AG10803 (cell line): ENCODE measurements around the gene PCF11.
"Not testable (repeated sequence)": the region's sequence is repeated elsewhere in the genome, so short reads cannot be mapped to it uniquely, and the experiment has no call there.

Source experiments
- DNase-seq: peaks from one replicate; pipeline ENCODE4 v3.0.0; 2010; ENCODE audit warnings: low read depth
- H3K4me3 ChIP-seq: 2 replicates; pipeline ENCODE4 v1.5.1; 2011; ENCODE audit warnings: mild to moderate bottlenecking, low read length, control low read depth
- CTCF ChIP-seq: conservative IDR thresholded peaks from 2 replicates; pipeline ENCODE4 v1.5.1; 2011; ENCODE audit warnings: mild to moderate bottlenecking, low read length, control low read depth, inconsistent platforms

The PCF11 gene

GRCh38 chr11:83120327-83120726 is 36.6 kb upstream of the PCF11 start:
- no peak overlapping the region for H3K4me3 ChIP-seq
- TF ChIP-seq CTCF, result no peak
- DNase-seq, result peak; percentile 56

GRCh38 chr11:83122050-83122449 is 34.9 kb upstream of the PCF11 start:
- TF ChIP-seq CTCF, result no peak
- peak; percentile 17 for DNase-seq

GRCh38 chr11:83122766-83123165 is 34.2 kb upstream of the PCF11 start:
- DNase-seq, result no peak
- TF ChIP-seq CTCF, result no peak
- H3K4me3 ChIP-seq, result no peak overlapping the region

More at GRCh38 chr11:83122050-83122449, 34.9 kb upstream of the PCF11 start:
- no peak overlapping the region for H3K4me3 ChIP-seq

GRCh38 chr11:83124636-83125424 is 32.1 kb upstream of the PCF11 start:
- TF ChIP-seq CTCF, result no peak
- no peak overlapping the region for H3K4me3 ChIP-seq
- no peak for DNase-seq

GRCh38 chr11:83125577-83125976 is 31.4 kb upstream of the PCF11 start:
- no peak for DNase-seq
- no peak for TF ChIP-seq CTCF
- H3K4me3 ChIP-seq, result no peak overlapping the region

GRCh38 chr11:83127310-83127637 is 29.7 kb upstream of the PCF11 start:
- DNase-seq, result no peak
- H3K4me3 ChIP-seq, result no peak overlapping the region
- TF ChIP-seq CTCF, result no peak

- no peak for TF ChIP-seq CTCF
- no peak for DNase-seq
- H3K4me3 ChIP-seq, result no peak overlapping the region
Observed at GRCh38 chr11:83132191-83132590, 24.7 kb upstream of the PCF11 start.

- H3K4me3 ChIP-seq, DNase-seq: not testable (repeated sequence)
Observed at GRCh38 chr11:83133266-83133665, 23.7 kb upstream of the PCF11 start.
